Measurements from ENCODE around the gene JADE2.

Gene JADE2

DNA sequence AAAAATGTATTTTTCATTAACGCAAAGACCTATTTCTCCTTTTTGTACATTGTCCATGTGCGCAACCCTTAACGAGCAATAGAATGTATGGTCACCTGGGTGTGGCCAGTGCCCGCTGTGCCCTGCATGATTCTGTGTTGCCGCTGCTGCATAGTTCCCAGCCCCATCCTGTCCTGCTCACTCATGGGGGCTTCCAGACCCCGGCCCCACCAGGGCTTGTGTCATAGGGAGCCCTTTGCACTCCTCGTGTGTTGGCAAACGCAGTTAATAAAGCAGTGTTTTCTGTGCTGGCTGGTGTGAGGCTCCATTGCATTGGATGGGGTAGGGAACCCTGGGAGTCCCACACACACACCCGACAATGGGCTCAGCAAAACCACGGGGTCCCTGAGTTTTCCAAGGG lies 57.5 kb downstream of the JADE2 start:
- TF ChIP-seq, protein P1, sequence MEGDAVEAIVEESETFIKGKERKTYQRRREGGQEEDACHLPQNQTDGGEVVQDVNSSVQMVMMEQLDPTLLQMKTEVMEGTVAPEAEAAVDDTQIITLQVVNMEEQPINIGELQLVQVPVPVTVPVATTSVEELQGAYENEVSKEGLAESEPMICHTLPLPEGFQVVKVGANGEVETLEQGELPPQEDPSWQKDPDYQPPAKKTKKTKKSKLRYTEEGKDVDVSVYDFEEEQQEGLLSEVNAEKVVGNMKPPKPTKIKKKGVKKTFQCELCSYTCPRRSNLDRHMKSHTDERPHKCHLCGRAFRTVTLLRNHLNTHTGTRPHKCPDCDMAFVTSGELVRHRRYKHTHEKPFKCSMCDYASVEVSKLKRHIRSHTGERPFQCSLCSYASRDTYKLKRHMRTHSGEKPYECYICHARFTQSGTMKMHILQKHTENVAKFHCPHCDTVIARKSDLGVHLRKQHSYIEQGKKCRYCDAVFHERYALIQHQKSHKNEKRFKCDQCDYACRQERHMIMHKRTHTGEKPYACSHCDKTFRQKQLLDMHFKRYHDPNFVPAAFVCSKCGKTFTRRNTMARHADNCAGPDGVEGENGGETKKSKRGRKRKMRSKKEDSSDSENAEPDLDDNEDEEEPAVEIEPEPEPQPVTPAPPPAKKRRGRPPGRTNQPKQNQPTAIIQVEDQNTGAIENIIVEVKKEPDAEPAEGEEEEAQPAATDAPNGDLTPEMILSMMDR (conservative IDR thresholded peaks at IDR 0.05; ENCODE audit: low read length) = no peak
- no peak for DNase-seq (ENCODE audit: low read depth)
- H3K4me3 ChIP-seq (ENCODE audit: low read length) = no peak overlapping the region

DNA sequence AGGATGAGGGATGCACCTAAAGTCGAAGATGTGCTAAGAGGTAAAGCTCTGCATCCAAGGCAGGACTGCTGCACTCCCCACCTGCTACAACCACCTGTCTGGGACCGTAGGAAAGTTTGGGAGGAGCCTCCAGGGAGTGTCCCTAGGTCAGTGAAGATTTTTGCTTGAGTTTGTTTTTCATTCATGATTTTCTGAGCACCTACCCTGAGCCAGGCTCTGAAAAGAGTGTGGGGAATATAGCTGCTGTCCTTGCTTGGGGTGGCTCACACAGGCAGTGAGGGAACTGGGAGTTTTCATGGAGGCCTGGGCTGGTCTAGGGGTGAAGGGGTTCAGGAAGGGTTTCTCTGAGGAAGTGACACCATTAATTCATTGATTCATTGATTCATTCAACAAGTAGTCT lies 58.3 kb downstream of the JADE2 start:
- no peak for DNase-seq (ENCODE audit: low read depth)

DNA sequence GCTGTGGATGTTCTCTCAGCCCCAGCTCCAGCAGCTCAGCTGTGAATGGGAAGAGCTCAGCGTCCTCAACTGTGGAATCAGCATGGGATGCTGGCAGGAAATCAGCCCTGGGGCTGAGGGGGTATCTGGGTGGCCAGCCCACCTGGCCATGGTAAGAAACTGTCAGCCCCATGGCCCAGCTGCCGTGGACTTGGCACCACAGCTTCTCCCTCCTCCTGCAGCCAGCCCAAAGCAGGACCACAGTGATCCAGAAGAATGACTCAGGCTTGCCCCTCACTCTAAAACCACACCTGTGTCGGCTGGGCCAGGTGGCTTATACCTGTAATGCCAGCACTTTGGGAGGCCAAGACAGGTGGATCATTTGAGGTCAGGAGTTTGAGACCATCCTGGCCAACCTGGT lies 59.2 kb downstream of the JADE2 start:
- DNase-seq (ENCODE audit: low read depth) = no peak
- H3K4me3 ChIP-seq (ENCODE audit: low read length) = no peak overlapping the region
- TF ChIP-seq, protein P1 (conservative IDR thresholded peaks at IDR 0.05; ENCODE audit: low read length) = no peak

More for the DNA sequence above, 58.3 kb downstream of the JADE2 start:
- TF ChIP-seq, protein P1 (conservative IDR thresholded peaks at IDR 0.05; ENCODE audit: low read length) = no peak
- no peak overlapping the region for H3K4me3 ChIP-seq (ENCODE audit: low read length)

DNA sequence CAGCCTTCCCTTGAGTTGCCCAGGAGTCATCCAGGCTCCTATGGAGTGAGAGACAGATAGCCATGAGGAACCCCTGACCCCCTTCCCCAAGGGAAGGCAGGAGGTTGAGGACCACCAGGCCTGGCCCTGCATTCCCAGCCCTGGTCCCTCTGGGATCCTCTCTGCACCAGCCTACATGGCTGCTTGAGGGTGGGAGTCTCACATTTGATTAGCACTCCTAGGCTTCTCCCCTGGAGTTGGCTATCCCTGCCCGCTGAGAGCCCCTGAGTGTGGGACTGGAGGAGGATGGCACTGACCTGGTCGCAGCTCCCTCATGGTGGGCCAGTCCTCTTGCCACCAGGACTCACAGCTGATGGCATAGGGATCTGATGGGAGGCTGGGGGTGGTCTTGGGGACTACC lies 60.5 kb downstream of the JADE2 start:
- DNase-seq (ENCODE audit: low read depth) = no peak
- TF ChIP-seq, protein P1 (conservative IDR thresholded peaks at IDR 0.05; ENCODE audit: low read length) = no peak
- H3K4me3 ChIP-seq (ENCODE audit: low read length) = no peak overlapping the region

DNA sequence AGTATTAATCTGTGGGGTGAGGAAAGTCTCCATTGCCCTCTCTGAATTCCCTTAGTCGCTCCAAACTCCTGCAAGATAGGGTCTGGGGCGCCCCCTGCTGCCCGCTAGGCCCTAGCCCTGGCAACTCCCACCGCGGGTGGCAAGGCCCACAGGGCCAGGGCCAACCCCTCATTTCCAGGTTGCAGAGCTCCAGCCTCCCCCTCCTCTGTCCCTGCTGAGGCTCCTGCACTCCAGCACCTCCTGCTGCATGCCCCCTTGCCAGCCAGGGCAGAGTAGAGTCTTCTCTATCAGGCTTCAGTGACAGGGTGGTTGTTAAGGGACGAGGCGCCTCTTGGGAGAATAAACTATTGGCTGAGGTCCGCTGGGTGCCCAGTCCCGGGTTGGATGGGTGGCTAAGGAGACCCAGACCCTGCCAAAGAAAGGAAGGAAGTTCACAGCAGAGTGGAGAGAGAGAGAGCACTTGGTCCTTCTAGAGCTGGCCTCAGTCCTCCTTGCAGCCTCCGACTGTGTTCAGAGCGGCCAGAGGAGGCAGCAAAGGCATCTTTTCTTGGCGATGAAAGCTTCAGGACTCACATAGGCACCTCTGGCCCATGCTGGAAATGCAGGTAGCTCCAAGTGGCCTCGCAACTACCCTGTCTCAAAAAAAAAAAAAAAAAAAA lies 61.5 kb downstream of the JADE2 start:
- TF ChIP-seq, protein P1 (conservative IDR thresholded peaks at IDR 0.05; ENCODE audit: low read length) = peak; percentile 85
- H3K4me3 ChIP-seq (ENCODE audit: low read length) = no peak overlapping the region
- peak; percentile 67 for DNase-seq (ENCODE audit: low read depth)

DNA sequence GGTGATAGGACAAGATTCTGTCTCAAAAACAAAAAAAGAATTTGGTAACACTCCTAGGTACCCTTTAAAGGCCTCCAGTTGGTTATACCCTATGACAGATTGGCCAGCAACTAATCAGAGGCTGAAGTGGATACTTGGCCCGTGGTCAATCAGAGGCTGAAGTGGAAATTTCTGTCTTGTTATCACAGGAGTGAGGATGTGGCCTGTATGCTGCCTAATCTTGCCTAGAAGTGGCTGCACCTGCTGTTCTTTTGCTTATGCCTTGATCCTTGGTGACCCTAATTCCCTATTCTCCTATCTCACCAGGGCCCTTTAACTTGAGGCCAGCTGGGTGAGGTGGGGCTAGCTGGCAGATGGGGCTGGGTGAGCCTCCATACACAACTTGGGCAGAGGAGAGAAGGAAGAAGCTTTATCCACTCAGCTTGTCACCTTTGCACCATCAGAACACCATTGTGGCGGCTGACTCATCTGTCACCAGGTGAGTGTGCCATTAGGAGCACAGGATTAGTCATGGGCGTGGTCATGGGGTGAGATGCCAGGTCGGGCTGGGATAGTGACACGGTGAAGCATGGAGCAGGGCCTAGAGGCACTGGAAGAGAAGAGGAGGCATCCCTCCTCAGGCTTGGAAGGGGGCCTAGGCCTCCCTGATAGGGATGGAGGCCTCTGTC lies 65.7 kb downstream of the JADE2 start:
- TF ChIP-seq, protein P1 (conservative IDR thresholded peaks at IDR 0.05; ENCODE audit: low read length) = no peak
- no peak overlapping the region for H3K4me3 ChIP-seq (ENCODE audit: low read length)
- DNase-seq (ENCODE audit: low read depth) = no peak

DNA sequence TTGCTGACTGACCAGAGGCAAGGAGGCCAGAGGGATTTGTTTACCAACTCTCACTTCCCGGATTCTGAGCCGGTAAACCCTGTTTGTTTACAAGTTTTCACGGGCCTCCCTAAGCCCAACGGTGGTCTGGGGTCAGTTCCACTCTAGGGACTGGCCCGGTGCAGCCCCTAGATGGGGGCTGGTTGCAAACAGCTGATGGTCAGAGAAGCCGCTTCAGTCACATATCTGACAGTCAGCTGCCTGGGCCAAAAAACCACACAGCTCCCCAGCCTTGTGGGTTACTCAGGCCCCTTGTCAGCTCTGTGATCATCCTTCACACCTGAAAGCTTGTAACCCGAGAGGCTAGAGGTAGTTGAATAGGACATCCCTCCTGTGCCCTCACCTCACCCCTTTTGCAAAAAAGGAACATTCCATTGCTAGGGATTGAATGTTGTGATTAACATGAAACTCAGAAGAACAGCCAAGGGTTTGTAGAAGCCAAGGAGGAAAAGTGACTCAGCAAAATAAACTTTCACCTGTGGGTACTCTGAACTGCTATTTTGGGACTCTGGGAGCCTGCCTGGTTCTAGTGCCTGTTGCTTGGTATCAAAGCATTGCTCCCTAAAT lies 66.8 kb downstream of the JADE2 start:
- TF ChIP-seq, protein P1 (conservative IDR thresholded peaks at IDR 0.05; ENCODE audit: low read length) = no peak
- peak; percentile 34 for DNase-seq (ENCODE audit: low read depth)
- no peak overlapping the region for H3K4me3 ChIP-seq (ENCODE audit: low read length)

All from AG10803 (cell line).